HG03354 (cell line): ENCODE measurements around the gene TMEM52.

Experiments used
- ATAC-seq: cut with Tn5 transposase; IDR thresholded peaks from one replicate; pipeline ENCODE4 v1.9.1; 2021; ENCODE audit warnings: mild to moderate bottlenecking; ENCODE audit not compliant: unreplicated experiment, poor library complexity, severe bottlenecking

The TMEM52 gene

DNA sequence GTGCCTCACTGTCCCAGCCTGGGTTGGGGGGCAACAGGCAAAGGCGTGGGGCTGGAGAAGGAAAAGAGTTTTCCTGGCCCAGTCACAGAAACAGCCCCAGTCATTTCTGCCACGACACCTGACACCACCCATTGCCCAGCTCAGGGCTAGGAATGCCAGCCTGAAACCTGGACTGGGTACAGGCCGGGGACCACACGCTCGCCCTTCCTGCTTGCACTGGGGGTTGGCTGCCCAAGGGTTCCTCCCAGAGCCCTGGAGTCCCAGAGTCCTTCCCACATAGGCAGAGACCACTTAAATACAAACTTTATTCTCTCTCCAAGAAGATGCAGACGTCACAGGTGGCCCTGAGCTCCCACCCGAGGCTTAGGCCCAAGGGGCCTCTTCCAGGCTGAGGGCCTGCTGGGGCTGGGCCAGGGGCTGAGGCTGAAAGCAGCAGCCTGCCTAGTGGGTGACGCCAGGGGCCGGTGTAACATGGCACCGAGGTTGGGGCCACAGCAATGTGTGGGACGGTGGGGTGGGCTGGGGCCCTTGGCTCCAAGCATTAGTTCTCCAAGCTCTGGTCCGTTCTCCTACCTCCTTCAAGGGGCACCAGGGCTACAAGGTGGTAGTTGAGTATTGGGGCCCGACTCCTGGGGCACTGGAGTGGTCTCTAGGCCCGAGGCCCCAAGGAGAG lies 1.6 kb downstream of the TMEM52 start:
- ATAC-seq = no peak

DNA sequence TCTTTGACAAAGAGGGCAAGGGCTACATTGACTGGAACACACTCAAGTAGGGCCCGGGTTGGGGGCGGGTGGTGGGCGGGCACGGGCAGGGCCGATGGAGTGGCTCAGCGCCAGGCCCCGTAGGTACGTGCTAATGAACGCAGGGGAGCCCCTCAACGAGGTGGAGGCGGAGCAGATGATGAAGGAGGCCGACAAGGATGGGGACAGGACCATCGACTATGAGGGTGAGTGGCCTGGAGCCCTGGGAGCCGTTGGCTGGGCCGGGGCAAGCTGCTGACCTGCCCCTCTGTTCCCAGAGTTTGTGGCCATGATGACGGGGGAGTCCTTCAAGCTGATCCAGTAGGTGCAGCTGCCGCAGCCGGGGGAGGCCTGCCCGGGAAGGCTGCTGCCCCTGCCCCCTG lies 2.2 kb downstream of the TMEM52 start:
- no peak for ATAC-seq

DNA sequence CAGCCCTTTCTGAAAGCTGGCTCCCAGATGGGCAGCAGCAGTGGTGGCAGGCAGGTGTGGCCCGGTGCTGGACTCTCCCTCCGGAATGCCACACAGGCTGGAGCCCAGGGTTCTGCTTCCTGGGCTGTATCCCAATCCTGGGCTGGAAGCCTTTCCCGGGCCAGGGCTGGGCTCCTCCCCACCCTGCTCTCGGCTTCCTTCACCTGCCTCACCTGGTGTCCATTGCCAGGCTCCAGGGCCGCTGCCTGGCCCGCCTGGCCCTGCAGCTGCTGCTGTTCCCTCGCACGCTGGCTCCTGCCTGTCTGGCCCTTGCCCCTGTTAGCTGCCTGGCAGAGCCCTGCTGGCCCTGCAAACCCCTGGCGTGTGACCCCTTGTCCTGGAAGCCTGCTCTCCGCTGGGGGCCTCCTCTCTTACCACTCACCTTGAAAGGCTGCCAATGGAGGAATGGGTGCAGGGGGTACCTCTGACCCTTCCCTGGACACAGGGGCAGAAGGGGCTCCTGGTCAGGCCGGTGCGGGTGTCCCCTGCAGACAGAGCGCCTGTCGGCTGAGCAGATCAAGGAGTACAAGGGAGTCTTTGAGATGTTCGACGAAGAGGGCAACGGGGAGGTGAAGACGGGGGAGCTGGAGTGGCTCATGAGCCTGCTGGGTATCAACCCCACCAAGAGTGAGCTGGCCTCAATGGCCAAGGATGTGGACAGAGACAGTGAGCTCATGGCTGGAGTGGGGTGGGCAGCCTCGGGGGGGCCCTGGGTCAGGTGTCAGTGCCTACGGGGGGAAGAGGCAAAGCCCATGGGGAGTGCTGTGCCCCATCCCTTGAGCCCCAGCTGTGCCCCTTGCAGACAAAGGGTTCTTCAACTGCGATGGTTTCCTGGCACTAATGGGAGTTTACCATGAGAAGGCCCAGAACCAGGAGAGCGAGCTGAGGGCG lies 2.9 kb downstream of the TMEM52 start:
- ATAC-seq = no peak

DNA sequence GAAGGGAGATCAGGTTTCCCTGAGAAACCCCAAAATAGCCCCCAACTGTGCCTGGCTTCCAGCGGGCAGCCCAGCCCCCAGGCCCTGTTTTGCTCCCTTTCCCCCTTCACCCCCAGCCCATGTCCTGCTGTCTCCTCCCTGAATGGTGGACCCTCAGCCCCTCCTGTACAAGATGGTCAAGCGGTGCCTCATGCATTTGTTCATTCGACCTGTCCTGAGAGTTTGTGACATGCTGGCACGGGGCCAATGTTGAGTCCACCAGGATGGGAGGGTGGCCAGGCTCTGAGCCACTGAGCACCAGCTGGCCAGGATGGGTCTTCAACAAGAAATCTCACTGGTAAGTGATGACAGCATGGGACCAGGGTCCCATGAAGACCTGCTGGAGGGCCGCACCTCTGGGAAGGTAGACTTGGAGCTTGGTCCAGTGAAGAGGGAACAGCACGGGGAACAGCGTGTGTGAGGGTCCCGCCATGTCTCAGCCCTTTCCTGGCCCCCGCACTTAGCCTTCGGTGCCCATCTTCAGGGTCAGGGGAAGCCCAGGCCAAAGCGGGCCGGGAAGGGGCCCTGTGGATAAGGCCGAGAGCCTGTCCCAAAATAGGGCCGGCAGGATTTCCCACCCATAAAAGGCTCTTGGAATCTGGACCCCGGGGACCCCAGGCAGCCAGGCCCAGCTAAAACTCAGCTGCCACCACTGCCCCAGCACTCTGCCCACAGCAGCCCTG lies 3.9 kb downstream of the TMEM52 start, which contains the start of gene CALML6:
Gene CALML6 (plus strand): TSS at position 290 of the 722 bp plus-strand sequence. CDS start 21 bp downstream, at position 311.
- ATAC-seq = no peak

DNA sequence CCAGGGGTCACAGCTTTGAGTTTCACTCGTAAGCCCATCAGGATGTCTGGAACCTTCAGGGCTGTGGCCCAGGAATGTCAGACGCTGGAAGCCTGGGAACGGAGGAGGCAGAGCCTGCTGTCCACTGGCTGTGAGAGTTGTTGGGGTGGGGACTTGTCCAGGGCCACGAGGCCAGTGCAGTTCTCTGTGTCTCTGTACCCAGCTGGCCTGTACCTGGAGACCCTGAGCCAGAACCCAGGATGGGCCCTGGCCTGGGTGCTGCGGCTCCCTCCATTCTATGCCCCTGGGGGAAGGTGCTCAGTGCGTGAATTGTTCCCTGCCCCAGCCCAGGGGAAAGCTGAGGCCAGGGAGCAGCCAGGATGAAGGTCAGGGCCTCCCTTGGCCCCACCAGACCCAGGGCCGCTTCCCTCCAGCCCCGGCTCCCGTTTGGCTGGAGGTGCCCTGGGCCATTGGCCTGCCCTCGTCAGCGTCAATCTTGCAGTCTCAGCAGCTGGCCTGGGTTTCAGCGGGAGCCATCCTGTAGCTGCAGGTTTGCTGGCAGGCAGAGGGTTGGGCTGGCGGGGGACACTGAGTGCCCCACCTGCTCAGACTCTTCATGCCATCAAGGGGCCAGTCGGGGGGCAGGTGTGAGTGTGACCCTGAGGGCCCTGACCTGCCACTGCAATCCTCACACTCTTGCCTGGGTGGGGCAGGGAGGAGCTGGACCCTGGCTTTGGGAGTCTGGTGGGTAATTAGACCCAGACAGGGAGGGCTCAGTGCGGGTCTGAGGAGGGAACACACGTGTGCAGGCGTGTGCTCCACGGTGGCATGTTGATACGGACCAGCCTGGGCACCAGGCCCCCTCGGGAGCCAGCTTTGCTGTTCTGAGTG lies 4.7 kb downstream of the TMEM52 start:
- ATAC-seq = no peak

DNA sequence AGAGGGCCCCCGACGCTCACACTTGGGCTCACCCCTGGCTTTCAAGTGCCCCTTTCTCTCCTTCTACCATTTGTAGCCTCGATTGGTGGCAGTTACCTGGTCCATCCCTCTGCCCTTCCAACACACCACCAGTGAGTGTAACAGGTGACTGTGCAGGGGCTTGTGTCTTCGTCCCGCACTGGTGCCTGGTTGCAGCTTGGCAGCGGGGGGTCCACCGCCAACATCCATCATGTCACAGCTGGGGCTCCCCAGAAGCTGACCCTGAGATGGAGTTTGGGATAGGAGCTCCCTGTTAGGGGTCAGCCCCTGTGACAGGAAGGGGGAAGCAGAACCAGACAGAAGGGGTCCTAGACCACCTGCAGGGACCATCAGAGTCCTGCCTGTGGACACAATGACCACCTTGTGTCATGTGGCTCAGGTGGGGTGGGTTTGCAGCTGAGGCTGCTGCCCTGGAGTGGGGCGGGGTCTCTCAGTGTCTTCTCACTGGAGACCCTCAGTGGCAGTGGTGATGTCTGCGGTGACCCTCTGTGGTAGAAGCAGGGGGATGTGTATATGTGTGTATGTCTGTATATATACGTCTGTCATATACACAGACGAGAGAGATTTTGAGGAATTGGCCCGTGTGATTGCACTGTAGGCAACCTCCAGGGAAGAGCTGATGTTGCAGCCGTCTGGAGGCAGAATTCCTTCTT lies 7.6 kb downstream of the TMEM52 start:
- ATAC-seq = no peak

DNA sequence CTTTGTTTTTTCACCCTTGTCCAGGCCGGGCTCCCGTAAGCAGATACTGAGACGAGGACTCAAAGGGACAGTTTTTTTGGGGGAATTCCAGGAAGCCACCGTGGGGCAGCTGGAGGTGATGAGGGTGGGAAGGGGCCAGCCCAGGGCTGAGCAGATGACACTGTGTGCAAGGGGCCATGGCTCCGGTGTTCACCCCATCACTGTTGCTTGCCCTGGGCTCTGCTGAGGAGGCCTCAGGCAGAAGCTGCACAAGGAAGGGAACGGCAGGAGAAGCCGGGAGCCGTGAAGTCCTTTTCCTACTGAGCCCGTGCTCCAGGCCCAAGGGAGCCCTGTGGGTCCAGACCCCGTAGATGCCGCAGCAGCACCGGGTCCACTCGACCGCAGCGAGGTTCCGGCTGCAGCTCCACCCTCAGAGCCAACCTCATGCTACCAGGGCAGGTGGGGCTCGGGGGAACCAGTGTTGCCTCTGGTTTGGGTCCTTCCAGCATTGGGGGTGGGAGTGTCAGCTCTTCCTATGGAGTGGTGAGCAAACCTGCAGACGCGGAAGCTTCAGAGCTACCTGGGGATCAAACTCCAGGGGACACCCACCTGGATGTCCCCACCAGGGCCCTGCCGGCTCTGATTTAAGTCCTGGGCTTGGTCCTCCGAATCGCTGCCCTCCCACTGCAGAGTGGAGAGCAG lies 8.3 kb downstream of the TMEM52 start:
- no peak for ATAC-seq

DNA sequence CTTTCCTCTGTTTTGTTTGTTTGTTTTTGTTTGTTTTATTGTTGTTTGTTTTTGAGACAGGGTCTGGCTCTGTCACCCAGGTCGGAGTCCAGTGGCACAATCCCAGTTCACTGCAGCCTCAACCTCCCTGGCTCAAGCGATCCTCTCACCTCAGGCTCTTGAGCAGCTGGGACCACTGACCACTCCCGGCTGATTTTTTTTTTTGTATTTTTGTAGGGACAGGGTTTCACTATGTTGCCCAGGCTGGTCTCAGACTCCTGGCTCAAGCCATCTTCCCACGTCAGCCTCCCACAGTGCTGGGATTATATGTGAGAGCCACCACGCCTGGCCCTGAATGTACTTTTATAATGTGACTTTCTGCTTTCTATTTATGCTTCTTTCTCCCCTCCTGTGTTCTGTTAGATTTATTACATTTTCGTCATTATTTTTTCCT lies 9.0 kb downstream of the TMEM52 start:
- ATAC-seq = no peak

DNA sequence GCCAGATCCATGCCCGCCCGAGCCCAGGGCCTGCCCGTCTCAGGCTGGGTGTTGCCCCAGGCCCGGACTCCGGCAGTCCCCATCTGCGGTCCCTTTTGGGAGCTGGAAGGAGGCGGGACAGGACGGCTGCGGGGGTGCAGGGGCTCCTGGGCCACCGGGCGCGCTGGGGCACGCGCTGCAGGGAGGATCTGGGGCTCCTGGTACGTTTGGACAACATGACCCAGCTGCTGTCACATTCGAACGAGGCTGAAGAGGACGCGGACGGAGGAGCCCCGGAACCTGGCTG lies 10.6 kb downstream of the TMEM52 start:
- ATAC-seq = peak; percentile 20

DNA sequence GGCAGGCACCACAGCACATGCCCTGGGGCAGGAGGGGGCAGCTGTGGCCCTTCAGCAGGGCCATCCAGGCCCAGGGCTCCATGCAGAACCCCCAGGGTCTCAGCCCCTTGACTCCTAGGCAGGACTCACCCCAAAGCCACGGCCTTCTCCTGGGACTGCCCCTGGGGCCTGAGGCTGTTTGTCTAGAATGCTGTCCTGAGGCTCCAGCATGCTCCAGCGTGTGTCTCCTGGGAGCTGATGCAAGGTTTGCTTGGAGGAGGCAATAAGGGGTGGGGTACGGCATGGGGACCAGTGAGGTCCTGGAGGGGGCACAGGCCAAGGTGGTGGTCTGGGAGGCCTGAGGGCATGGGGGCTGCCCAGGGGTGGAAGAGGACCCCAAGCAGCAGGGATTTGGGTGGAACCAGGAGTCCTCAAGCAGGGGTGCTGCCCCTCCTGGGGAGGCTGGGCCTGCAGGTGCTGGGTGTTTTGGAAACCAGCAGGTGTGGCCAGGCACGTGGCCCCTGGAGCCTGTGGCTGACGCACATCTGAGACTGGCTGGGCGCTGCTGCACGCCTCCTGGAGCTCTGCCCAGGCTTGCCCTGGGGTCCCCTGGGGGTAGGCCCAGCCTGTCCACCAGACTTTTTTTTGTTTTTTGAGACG lies 11.9 kb downstream of the TMEM52 start:
- no peak for ATAC-seq

DNA sequence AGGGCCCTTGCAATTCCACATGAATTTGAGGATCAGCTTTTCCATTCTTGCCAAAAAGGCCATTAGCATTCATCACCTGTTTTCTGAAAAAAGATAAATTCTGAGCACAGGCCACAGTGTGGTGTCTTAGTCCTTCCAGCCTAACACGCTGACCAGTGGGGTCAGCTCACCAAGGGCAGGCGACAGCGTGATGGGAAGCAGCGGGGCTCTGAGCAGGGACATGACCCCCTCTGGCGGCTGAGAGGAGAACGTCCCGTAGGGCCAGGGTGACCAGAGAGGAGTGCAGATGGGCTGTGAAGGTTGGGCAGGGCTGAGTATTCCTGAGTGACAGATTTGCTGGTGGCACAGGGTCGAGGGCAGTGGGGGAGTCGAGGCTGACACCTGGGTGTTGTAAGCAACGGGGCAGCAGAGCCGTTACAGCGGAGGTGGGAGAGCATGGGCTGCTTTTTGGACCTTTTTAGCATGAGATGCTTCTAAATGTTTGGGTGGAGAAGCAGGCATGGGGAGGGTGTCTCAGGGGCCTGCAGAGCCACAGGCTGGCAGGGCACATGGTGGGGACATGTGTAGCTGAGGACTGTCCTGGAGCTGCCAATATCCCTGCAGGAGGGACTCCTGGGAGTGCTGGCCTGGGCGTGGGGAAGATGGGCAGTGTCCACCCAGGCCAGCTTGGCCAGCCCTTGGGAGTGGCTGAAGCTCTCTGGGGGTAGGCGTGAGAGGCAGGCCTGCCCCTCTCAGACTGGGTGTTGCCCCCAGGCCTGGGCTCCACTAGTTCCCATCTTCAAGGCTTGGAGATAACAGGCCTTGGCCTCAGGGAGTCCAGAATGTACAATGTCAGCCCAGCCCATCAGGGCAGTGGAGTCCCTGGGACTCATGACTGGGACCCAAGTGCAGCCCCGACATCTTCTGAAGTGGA lies 12.6 kb downstream of the TMEM52 start:
- ATAC-seq = no peak

DNA sequence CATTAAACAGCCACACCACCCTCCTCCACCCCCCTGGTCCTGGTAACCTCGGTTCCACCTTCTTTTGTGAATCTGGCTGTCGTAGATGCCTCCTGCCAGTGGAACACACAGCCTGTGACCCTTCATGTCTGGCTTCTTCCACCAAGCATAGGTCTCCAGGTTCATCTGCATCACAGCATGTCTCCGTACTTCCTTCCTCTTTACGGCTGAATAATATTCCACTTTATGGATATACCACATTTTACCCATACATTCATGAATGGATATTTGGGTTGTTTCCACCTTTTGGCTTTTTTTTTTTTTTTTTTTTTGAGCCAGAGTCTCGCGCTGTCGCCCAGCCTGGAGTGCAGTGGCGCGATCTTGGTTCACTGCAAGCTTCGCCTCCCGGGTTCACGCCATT lies 15.9 kb downstream of the TMEM52 start:
- no peak for ATAC-seq

DNA sequence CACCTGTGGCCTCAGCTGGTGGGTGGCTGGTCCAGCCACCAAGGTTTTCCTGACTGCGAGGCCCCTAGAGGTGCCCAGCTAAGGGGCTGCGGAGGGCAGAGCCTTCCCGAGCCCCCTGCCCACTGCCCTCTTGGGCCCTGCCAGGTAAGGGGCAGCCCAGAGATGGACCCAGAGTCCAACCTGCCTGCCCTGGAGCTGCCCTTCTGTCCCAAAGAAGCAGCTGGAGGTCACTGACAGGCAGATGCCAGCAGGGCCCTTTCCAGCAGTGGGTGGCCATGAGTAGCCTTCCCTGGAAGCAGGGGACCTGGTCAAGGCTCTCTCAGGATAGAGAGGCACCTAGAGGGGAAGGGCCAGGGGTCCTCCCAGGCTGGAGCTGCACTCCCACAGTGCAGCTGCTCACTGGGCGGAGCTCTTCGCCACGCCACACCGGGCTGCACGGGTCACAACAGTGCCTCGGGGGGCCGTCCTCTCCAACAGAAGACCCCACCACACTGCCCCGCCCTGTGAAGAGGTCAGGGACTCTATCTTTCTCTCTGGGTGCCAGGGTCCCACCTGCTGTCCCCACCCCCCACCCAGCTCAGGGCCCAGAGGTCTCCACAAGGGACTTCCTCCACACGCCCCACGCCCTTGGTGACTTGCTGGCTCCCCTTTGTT lies 17.3 kb downstream of the TMEM52 start:
- no peak for ATAC-seq

DNA sequence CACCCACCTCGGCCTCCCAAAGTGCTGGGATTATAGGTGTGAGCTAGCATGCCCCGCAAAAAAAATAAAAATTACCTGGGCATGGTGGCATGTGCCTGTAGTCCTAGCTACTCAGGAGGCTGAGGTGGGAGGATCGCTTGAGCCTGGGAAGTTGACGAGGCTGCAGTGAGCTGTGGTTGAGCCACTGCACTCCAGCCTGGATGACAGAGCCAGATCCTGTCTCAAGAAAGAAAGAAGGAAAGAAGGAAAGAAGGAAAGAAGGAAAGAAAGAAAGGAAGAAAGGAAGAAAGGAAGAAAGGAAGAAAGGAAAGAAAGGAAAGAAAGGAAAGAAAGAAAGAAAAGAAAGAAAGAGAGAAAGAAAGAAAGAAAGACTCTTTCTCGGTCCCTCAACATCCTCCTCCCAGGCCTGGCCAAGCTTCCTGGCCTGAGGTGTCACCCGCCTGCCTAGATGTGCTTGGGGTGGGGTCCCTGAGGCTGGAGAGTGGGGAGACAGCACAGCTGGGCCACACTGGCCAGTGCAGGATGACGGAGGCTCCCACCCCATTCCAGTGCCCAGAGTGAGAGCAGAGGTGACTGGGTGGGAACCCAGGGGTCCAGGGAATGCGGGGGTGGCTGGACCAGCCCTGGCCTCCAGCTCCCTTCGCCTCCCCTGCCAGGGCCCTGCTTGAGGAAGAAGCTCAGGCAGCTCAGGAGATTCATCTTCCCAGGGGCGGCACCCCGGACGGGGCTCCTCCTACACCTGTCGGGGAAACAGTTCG lies 18.0 kb downstream of the TMEM52 start:
- ATAC-seq = no peak

DNA sequence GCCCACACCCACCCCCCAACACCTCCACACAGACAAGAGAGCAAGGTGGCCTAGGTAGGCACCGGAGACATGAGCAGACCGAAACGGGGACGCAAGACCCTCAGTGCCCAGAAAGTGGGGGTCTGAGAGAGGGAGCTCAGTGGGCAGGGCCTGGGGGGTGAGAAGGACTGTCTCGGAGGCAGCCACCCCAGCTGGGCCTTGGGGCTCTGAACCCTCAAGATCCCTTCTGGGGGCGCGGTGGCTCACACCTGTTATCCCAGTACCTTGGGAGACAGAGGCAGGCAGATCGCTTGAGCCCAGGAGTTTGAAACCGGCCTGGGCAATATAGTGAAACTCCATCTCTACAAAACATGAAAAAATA lies 19.1 kb downstream of the TMEM52 start:
- no peak for ATAC-seq
